HG03139 (cell line): ENCODE results near the gene SNRPA.
"Not testable (repeated sequence)": the region's sequence is repeated elsewhere in the genome, so short reads cannot be mapped to it uniquely, and the experiment has no call there.

Experiments used
- ATAC-seq: cut with Tn5 transposase; IDR thresholded peaks from one replicate; pipeline ENCODE4 v1.9.1; 2021; ENCODE audit not compliant: unreplicated experiment

The SNRPA gene

GRCh38 chr19:40721140-40721486 lies 29.9 kb upstream of the SNRPA start:
- ATAC-seq = no peak

- no peak for ATAC-seq
Measured at GRCh38 chr19:40721936-40722661, 28.9 kb upstream of the SNRPA start.

GRCh38 chr19:40723661-40724254 lies 27.2 kb upstream of the SNRPA start:
- ATAC-seq = no peak

GRCh38 chr19:40724315-40724714 lies 26.7 kb upstream of the SNRPA start:
- no peak for ATAC-seq

GRCh38 chr19:40724855-40725254 lies 26.1 kb upstream of the SNRPA start:
- ATAC-seq = no peak

- no peak for ATAC-seq
Measured at GRCh38 chr19:40726279-40726678, 24.7 kb upstream of the SNRPA start.

GRCh38 chr19:40730065-40730464 lies 20.9 kb upstream of the SNRPA start:
- ATAC-seq = not testable (repeated sequence)

- not testable (repeated sequence) for ATAC-seq
Measured at GRCh38 chr19:40732304-40732703, 18.7 kb upstream of the SNRPA start.

GRCh38 chr19:40733149-40733548 lies 17.9 kb upstream of the SNRPA start:
- no peak for ATAC-seq

GRCh38 chr19:40735013-40735771 lies 15.8 kb upstream of the SNRPA start:
- ATAC-seq = no peak

- no peak for ATAC-seq
Measured at GRCh38 chr19:40736661-40737060, 14.3 kb upstream of the SNRPA start.

- no peak for ATAC-seq
Measured at GRCh38 chr19:40737102-40737644, 13.8 kb upstream of the SNRPA start.

GRCh38 chr19:40739030-40739839 lies 11.8 kb upstream of the SNRPA start:
- no peak for ATAC-seq

- no peak for ATAC-seq
Measured at GRCh38 chr19:40739871-40740703, 10.9 kb upstream of the SNRPA start.

- no peak for ATAC-seq
Measured at GRCh38 chr19:40740747-40741146, 10.3 kb upstream of the SNRPA start.

- ATAC-seq = no peak
Measured at GRCh38 chr19:40741527-40742390, 9.2 kb upstream of the SNRPA start.

GRCh38 chr19:40742477-40742876 lies 8.5 kb upstream of the SNRPA start:
- no peak for ATAC-seq

GRCh38 chr19:40742886-40743285 lies 8.1 kb upstream of the SNRPA start:
- no peak for ATAC-seq

GRCh38 chr19:40743926-40744325 lies 7.1 kb upstream of the SNRPA start:
- no peak for ATAC-seq
